ENCODE results near the gene AP2S1. TPM values are rescaled to one million over a fixed set of nuclear protein-coding genes. Genes with fewer than 3 reads are reported as not detected.

Gene AP2S1
- total and polyA plus RNA-seq, 3 donors from 2014 or later: 121 to 140 (median 127) TPM

GRCh38 chr19:46838160-46838559, 12.5 kb downstream of the AP2S1 start:
- no peak for DNase-seq
- no peaks in the 10 kb centered on the region for H3K4me1 ChIP-seq
- H3K4me3 ChIP-seq: no peak overlapping the region
- H3K27me3 ChIP-seq: no peaks in the 10 kb centered on the region
- whole genome bisulfite sequencing, 2 donors: 79 to 81% methylated on average over 5 to 20 of the region's 20 CpGs
- H3K9me3 ChIP-seq: no peaks in the 10 kb centered on the region
- TF ChIP-seq POLR2A (IDR thresholded peaks at IDR 0.05) (no peak), CTCF (IDR thresholded peaks at IDR 0.05) (no peak)
- intact Hi-C loops (cut with DNase I; ENCODE audit: low total_unique reads): no loop called here
- H3K36me3 ChIP-seq (ENCODE audit: low read depth, missing control alignments): no peaks in the 10 kb centered on the region
- H3K27ac ChIP-seq: no peak overlapping the region

DNA sequence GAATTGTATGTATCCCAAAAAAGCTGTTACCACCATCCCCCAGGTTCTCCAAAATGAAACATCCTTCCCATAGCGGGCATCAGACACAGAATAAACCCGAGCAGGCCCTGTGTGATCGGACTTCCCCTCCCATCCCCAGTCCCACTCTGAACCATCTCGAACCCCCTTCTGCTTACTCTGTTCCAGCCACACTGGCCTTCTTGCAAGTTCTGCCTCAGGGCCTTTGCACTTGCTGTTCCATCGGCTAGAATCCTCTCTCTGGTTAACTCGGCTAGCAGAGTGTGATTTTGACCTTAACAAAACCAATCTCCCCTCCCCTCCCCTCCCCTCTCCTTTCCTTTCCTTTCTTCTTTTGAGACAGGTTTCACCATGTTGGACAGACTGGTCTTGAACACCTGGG, 15.7 kb downstream of the AP2S1 start:
- intact Hi-C loops (cut with DNase I; ENCODE audit: low total_unique reads): no loop called here
- Histone ChIP-seq H3K27me3 (no peaks in the 10 kb centered on the region), H3K9me3 (no peaks in the 10 kb centered on the region), H3K27ac (no peak overlapping the region), H3K4me3 (no peak overlapping the region), H3K36me3 (ENCODE audit: low read depth, missing control alignments) (no peaks in the 10 kb centered on the region), H3K4me1 (no peaks in the 10 kb centered on the region)
- no peak for DNase-seq
- no peak for TF ChIP-seq CTCF (IDR thresholded peaks at IDR 0.05)
- no peak for TF ChIP-seq POLR2A (IDR thresholded peaks at IDR 0.05)
- 92 to 94% methylated on average over 6 of the region's 6 CpGs for WGBS, 2 donors

- H3K36me3 ChIP-seq (ENCODE audit: low read depth, missing control alignments): no peaks in the 10 kb centered on the region
- TF ChIP-seq POLR2A (IDR thresholded peaks at IDR 0.05): no peak
- no peak for TF ChIP-seq CTCF (IDR thresholded peaks at IDR 0.05)
- intact Hi-C loops (cut with DNase I; ENCODE audit: low total_unique reads): no loop called here
- H3K4me3 ChIP-seq: no peak overlapping the region
- H3K4me1 ChIP-seq: no peaks in the 10 kb centered on the region
- DNase-seq: no peak
- H3K27ac ChIP-seq: no peak overlapping the region
- H3K27me3 ChIP-seq: no peaks in the 10 kb centered on the region
- 80 to 89% methylated on average over 5 of the region's 5 CpGs for whole genome bisulfite sequencing, 2 donors
- no peaks in the 10 kb centered on the region for H3K9me3 ChIP-seq
Observed at GRCh38 chr19:46834121-46834520, 16.5 kb downstream of the AP2S1 start.

- H3K4me1 ChIP-seq: no peaks in the 10 kb centered on the region
- intact Hi-C loops (cut with DNase I; ENCODE audit: low total_unique reads): no loop called here
- no peak overlapping the region for H3K4me3 ChIP-seq
- TF ChIP-seq CTCF (IDR thresholded peaks at IDR 0.05): no peak
- no peak for TF ChIP-seq POLR2A (IDR thresholded peaks at IDR 0.05)
- no peaks in the 10 kb centered on the region for H3K36me3 ChIP-seq (ENCODE audit: low read depth, missing control alignments)
- no peaks in the 10 kb centered on the region for H3K9me3 ChIP-seq
- H3K27me3 ChIP-seq: no peaks in the 10 kb centered on the region
- H3K27ac ChIP-seq: no peak overlapping the region
- WGBS, 2 donors: 94 to 99% methylated on average over 2 of the region's 2 CpGs
- no peak for DNase-seq
Observed at GRCh38 chr19:46830864-46831263, 19.8 kb downstream of the AP2S1 start.

DNA sequence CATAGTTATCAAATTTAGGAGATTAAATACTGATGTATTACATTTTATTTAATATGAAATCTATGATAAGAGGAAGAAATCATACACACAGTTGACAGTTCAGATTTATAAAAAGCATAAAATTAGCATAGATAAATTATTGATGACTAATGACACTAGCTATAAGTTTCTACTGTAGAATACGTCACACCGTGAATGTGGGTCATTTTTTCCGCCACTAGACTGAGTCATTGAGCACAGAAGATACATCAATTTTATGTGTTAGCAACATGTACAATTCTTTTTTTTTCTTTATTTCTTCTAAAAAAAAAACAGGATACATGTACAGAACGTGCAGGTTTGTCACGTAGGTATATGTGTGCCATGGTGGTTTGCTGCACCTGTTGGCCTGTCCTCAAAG, 22.2 kb downstream of the AP2S1 start:
- TF ChIP-seq CTCF (IDR thresholded peaks at IDR 0.05) (no peak), POLR2A (IDR thresholded peaks at IDR 0.05) (no peak)
- no peak overlapping the region for H3K27ac ChIP-seq
- no peaks in the 10 kb centered on the region for H3K9me3 ChIP-seq
- H3K36me3 ChIP-seq (ENCODE audit: low read depth, missing control alignments): no peaks in the 10 kb centered on the region
- intact Hi-C loops (cut with DNase I; ENCODE audit: low total_unique reads): no loop called here
- DNase-seq: no peak
- H3K4me3 ChIP-seq: no peak overlapping the region
- H3K4me1 ChIP-seq: no peaks in the 10 kb centered on the region
- H3K27me3 ChIP-seq: no peaks in the 10 kb centered on the region
- WGBS, 2 donors: 87 to 88% methylated on average over 5 of the region's 5 CpGs
